ENCODE measurements around the gene INPP5A.
"Not testable (repeated sequence)": the region's sequence is repeated elsewhere in the genome, so short reads cannot be mapped to it uniquely, and the experiment has no call there.

Gene INPP5A

GRCh38 chr10:132584081-132584480 lies 46.5 kb downstream of the INPP5A start:
- DNase-seq, result no peak

- no peak for DNase-seq
These were observed 48.4 kb downstream of the INPP5A start for GRCh38 chr10:132585732-132586722.

GRCh38 chr10:132586739-132587138 lies 49.2 kb downstream of the INPP5A start:
- DNase-seq, result no peak

DNA sequence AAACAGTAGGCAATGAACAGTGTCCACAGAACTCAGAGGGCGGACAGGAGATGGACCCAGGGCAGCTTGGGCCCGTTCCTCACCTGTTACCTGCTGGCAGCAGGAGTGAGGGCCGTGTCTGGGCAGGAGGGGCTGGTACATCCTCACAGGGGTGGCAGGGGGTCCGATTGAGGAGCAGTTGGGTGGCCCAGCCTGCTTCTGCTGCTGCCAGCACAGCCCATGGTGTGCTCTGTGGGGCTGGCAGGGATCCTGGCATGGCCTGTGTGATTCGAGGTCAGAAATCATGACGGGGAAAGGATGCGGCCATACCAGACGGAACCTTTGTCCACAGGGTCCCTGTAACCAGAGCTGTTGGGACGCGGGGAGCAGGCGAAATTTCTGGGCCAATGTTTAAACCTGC lies 49.6 kb downstream of the INPP5A start:
- DNase-seq, result no peak

GRCh38 chr10:132588301-132589013 lies 50.9 kb downstream of the INPP5A start:
- no peak for DNase-seq

GRCh38 chr10:132589015-132589414 lies 51.4 kb downstream of the INPP5A start:
- DNase-seq, result no peak

DNA sequence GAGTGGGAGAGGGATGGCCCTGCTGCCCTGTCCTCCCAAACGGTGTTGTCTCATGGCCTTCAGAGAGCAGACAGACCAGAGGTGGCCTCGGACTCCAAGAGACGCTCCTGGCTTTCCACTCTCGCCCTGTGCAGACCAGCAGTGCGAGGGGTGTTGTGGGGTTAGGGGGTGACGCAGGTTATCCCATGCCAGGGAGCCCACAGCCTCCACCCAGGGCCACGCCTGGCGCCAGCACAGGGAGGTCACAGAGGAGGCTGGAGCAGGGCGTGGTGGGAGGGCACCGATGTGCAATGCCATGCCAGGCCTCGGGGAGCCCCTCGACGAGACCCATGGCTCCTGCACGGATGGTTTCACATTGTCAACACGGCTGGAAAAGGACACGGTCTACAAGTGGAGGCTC lies 52.1 kb downstream of the INPP5A start:
- no peak for DNase-seq

GRCh38 chr10:132590094-132590751 lies 52.6 kb downstream of the INPP5A start:
- DNase-seq, result no peak

GRCh38 chr10:132590752-132591121 lies 53.1 kb downstream of the INPP5A start:
- no peak for DNase-seq

- DNase-seq, result no peak
These were observed 53.8 kb downstream of the INPP5A start for GRCh38 chr10:132591166-132591971.

DNA sequence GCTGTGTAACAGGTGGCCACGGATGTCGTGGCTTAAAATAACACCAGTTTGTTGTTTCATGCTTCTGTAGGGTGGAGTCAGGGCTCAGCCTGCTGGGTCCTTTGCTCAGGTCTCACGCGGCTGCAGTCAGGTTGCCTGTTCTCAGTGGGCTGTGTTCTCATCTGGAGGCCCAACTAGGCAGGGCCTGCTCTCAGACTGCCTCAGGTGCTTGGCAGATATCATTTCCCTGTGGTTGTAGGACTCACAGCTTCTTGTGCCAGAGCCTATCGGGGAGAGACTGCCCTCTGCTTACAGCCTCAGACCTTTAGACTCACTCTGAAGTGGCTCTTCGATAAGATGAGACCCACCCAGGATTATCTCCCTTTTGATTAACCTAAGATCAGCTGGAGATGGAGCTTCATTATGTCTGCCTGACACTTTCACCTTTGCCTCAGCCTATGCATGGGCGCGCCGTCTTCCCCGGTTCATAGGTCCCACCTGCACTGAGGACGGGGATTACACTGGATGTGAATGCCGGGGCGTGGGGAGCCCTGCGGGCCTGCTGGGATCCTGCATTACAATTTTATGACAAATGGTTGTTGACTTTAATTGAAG lies 55.3 kb downstream of the INPP5A start:
- DNase-seq, result no peak

DNA sequence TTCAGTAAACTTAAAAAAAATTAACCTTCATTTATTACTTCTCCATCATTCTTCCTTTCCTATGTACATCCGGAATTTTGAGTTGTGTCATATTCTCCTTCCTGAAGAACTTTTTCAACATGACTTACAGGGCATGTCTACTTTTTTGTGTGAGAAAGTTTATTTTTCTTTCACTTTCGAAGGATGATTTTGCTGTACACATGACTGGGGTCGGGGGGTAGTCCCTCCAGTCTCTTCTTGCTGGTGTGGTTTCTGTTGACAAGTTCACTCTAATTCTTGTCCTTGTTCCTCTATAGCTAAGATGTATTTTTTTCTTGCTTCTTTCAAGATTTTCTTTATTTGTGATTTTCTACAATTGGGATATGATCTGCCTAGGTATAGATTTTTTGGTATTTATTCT lies 55.8 kb downstream of the INPP5A start:
- DNase-seq, result no peak

GRCh38 chr10:132593900-132594876 lies 56.6 kb downstream of the INPP5A start:
- no peak for DNase-seq

DNA sequence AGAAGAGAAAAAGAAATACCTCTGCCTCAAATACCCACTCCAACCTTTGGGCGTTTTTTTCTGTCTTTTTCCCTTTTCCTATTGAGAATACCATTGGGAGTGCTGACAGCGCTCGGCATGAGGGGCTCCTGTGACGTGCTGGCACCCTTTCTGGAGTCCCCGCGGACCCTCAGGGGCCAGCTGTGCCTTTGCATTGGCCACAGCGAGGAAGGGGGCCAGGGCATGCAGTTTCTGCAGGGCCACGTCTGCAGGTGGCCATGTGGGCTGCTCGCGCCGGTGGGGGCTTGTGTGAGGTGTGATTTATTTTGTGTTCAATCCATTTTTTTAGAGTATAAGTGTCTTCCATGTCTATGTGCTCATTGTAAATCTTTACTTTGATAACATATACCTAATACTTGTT lies 57.4 kb downstream of the INPP5A start:
- DNase-seq, result no peak

DNA sequence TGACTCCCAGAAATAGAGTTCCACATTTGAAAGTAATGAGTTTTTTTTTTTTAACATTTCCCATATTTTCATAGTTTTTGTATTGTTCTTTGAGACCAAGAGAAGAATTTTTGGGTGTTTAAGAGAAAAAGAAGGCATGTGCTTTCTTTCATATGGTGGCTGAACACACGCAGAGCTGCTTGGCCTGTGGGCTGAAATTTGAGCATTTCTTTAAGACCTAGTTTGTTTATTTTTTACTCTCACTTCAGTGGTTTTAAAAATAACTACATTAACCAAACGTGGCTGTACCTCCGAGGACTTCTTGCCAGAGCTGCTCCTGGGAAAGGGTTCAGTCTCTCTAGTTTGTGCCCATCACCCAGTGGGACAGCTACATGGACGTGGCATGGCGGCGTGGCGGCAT lies 58.3 kb downstream of the INPP5A start:
- no peak for DNase-seq

GRCh38 chr10:132596742-132597279 lies 59.2 kb downstream of the INPP5A start:
- no peak for DNase-seq

- no peak for DNase-seq
These were observed 60.1 kb downstream of the INPP5A start for GRCh38 chr10:132597654-132598053.

GRCh38 chr10:132599023-132599618 lies 61.5 kb downstream of the INPP5A start:
- DNase-seq, result not testable (repeated sequence)

DNA sequence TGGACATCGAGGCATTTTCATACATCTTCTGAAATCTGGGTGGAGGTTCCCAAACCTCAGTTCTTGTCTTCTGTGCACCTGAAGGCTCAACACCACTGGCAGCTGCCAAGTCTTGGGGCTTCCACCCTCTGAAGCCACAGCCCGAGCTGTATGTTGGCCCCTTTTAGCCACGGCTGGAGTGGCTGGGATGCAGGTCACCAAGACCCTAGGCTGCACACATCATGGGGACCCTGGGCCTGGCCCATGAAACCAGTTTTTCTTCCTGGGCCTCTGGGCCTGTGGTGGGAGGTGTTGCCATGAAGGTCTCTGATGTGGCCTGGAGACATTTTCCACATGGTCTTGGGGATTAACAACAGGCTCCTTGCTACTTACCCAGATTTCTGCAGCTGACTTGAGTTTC lies 62.1 kb downstream of the INPP5A start:
- no peak for DNase-seq

DNA sequence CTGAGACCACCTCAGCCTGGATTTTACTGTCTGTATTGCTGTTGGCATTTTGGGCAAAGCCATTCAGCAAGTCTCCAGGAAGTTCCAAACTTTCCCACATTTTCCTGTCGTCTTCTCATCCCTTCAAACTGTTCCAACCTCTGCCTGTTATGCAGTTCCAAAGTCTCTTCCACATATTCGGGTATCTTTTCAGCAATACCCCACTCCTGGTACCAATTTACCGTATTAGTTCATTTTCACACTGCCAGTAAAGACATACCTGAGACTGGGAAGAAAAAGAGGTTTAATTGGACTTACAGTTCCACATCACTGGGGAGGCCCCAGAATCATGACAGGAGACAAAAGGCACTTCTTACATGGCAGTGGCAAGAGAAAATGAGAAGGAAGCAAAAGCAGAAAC lies 62.8 kb downstream of the INPP5A start:
- DNase-seq, result no peak

Measured in hippocampal formation (tissue), 2 donors.